Effector memory CD4-positive, alpha-beta T cell (primary cell): Measurements from ENCODE around the gene SEMA4D.

Source experiments
- DNase-seq, 3 donors: peaks; one replicate each; pipeline ENCODE4 v3.0.0-alpha.2; 2020
- H3K27ac ChIP-seq: 2 replicates; pipeline ENCODE4 v1.7.0; 2013; ENCODE audit warnings: mild to moderate bottlenecking, low read length, moderate library complexity; ENCODE audit not compliant: insufficient read depth, poor library complexity, severe bottlenecking
- H3K27me3 ChIP-seq: replicated peaks from 2 replicates; pipeline ENCODE4 v1.7.0; 2013; ENCODE audit warnings: mild to moderate bottlenecking, low read length; ENCODE audit not compliant: insufficient read depth, control insufficient read depth, poor library complexity, severe bottlenecking
- H3K36me3 ChIP-seq: 2 replicates; pipeline ENCODE4 v1.7.0; 2013; ENCODE audit warnings: mild to moderate bottlenecking, low read length, moderate library complexity; ENCODE audit not compliant: control insufficient read depth, insufficient read depth
- H3K4me1 ChIP-seq: 2 replicates; pipeline ENCODE4 v1.7.0; 2013; ENCODE audit warnings: low read length, mild to moderate bottlenecking; ENCODE audit not compliant: control insufficient read depth, insufficient read depth, poor library complexity, severe bottlenecking
- H3K4me3 ChIP-seq: 2 replicates; pipeline ENCODE4 v1.7.0; 2013; ENCODE audit warnings: low read length, low read depth, mild to moderate bottlenecking; ENCODE audit not compliant: insufficient read depth, poor library complexity, severe bottlenecking
- H3K9me3 ChIP-seq: 2 replicates; pipeline ENCODE4 v1.7.0; 2013; ENCODE audit warnings: mild to moderate bottlenecking, low read length, moderate library complexity; ENCODE audit not compliant: control insufficient read depth

Gene SEMA4D

GRCh38 chr9:89442981-89443814, 54.7 kb downstream of the SEMA4D start:
- peaks cover 86% of the 10 kb centered on the region for H3K4me1 ChIP-seq
- H3K36me3 ChIP-seq = peaks cover 17% of the 10 kb centered on the region
- H3K27me3 ChIP-seq = no peaks in the 10 kb centered on the region
- H3K9me3 ChIP-seq = no peaks in the 10 kb centered on the region
- DNase-seq = no peak
- no peak overlapping the region for H3K4me3 ChIP-seq
- H3K27ac ChIP-seq = peak overlapping the region; percentile 61

- no peaks in the 10 kb centered on the region for H3K27me3 ChIP-seq
- peak overlapping the region; percentile 61 for H3K27ac ChIP-seq
- no peak overlapping the region for H3K4me3 ChIP-seq
- DNase-seq = no peak
- peaks cover 17% of the 10 kb centered on the region for H3K36me3 ChIP-seq
- no peaks in the 10 kb centered on the region for H3K9me3 ChIP-seq
- peaks cover 86% of the 10 kb centered on the region for H3K4me1 ChIP-seq
Observed at GRCh38 chr9:89442501-89442978, 55.4 kb downstream of the SEMA4D start.

- no peak for DNase-seq
- Histone ChIP-seq H3K4me1 (peaks cover 88% of the 10 kb centered on the region), H3K4me3 (no peak overlapping the region), H3K36me3 (peaks cover 17% of the 10 kb centered on the region), H3K9me3 (no peaks in the 10 kb centered on the region), H3K27me3 (no peaks in the 10 kb centered on the region), H3K27ac (peak overlapping the region; percentile 27)
Observed at GRCh38 chr9:89441986-89442385, 55.9 kb downstream of the SEMA4D start.

- H3K36me3 ChIP-seq = peaks cover 17% of the 10 kb centered on the region
- H3K4me1 ChIP-seq = peaks cover 88% of the 10 kb centered on the region
- no peak for DNase-seq
- no peaks in the 10 kb centered on the region for H3K9me3 ChIP-seq
- H3K4me3 ChIP-seq = no peak overlapping the region
- H3K27me3 ChIP-seq = no peaks in the 10 kb centered on the region
- H3K27ac ChIP-seq = peak overlapping the region; percentile 27
Observed at GRCh38 chr9:89441655-89441970, 56.3 kb downstream of the SEMA4D start.

- H3K27ac ChIP-seq = peak overlapping the region; percentile 47
- H3K36me3 ChIP-seq = peaks cover 17% of the 10 kb centered on the region
- H3K27me3 ChIP-seq = no peaks in the 10 kb centered on the region
- H3K4me1 ChIP-seq = peaks cover 88% of the 10 kb centered on the region
- H3K9me3 ChIP-seq = no peaks in the 10 kb centered on the region
- no peak for DNase-seq
- no peak overlapping the region for H3K4me3 ChIP-seq
Observed at GRCh38 chr9:89440951-89441654, 56.8 kb downstream of the SEMA4D start.

GRCh38 chr9:89440548-89440947, 57.4 kb downstream of the SEMA4D start:
- peaks cover 88% of the 10 kb centered on the region for H3K4me1 ChIP-seq

GRCh38 chr9:89440046-89440445, 57.9 kb downstream of the SEMA4D start:
- DNase-seq = no peak
- H3K4me1 ChIP-seq = peaks cover 88% of the 10 kb centered on the region
- no peaks in the 10 kb centered on the region for H3K27me3 ChIP-seq
- H3K4me3 ChIP-seq = no peak overlapping the region
- H3K36me3 ChIP-seq = peaks cover 13% of the 10 kb centered on the region
- no peaks in the 10 kb centered on the region for H3K9me3 ChIP-seq
- peak overlapping the region; percentile 47 for H3K27ac ChIP-seq

More at GRCh38 chr9:89440548-89440947, 57.4 kb downstream of the SEMA4D start:
- Histone ChIP-seq H3K27me3 (no peaks in the 10 kb centered on the region), H3K4me3 (no peak overlapping the region), H3K36me3 (peaks cover 17% of the 10 kb centered on the region), H3K9me3 (no peaks in the 10 kb centered on the region), H3K27ac (peak overlapping the region; percentile 47)
- DNase-seq = no peak

GRCh38 chr9:89439571-89439970, 58.3 kb downstream of the SEMA4D start:
- Histone ChIP-seq H3K4me3 (no peak overlapping the region), H3K27me3 (no peaks in the 10 kb centered on the region), H3K4me1 (peaks cover 86% of the 10 kb centered on the region), H3K9me3 (no peaks in the 10 kb centered on the region), H3K36me3 (peaks cover 11% of the 10 kb centered on the region), H3K27ac (peak overlapping the region; percentile 33)
- no peak for DNase-seq

- H3K27ac ChIP-seq = peak overlapping the region; percentile 62
- peaks cover 81% of the 10 kb centered on the region for H3K4me1 ChIP-seq
Observed at GRCh38 chr9:89438194-89438593, 59.7 kb downstream of the SEMA4D start.

GRCh38 chr9:89437772-89438171, 60.1 kb downstream of the SEMA4D start:
- no peak for DNase-seq
- peaks cover 76% of the 10 kb centered on the region for H3K4me1 ChIP-seq
- H3K4me3 ChIP-seq = peak overlapping the region; percentile 14
- H3K9me3 ChIP-seq = no peaks in the 10 kb centered on the region
- H3K36me3 ChIP-seq = peaks cover 15% of the 10 kb centered on the region
- H3K27ac ChIP-seq = peak overlapping the region; percentile 62
- no peaks in the 10 kb centered on the region for H3K27me3 ChIP-seq

More at GRCh38 chr9:89438194-89438593, 59.7 kb downstream of the SEMA4D start:
- Histone ChIP-seq H3K27me3 (no peaks in the 10 kb centered on the region), H3K9me3 (no peaks in the 10 kb centered on the region), H3K36me3 (peaks cover 16% of the 10 kb centered on the region), H3K4me3 (no peak overlapping the region)
- no peak for DNase-seq
